Breast epithelium (tissue), 4 donors: ENCODE data around the gene NOB1. TPM values are rescaled to one million over a fixed set of nuclear protein-coding genes. Genes with fewer than 3 reads are reported as not detected.

Experiments
- DNase-seq, 2 donors: peaks; one replicate each; pipeline ENCODE4 v3.0.0-alpha.2; 2019; ENCODE audit warnings: low spot score in 2 of 2
- H3K27ac ChIP-seq, 2 donors: fragments of 200-600 bp; sonication (generic) in 1 of 2; one replicate each; pipeline ENCODE4 v1.5.1; 2016 to 2019; ENCODE audit warnings: mild to moderate bottlenecking in 1 of 2
- H3K27me3 ChIP-seq, 2 donors: fragments of 200-600 bp; sonication (generic) in 1 of 2; one replicate each; pipeline versions ENCODE4 v1.5.1 to v1.6.0; 2017 to 2019; ENCODE audit warnings: control low read depth in 1 of 2, mild to moderate bottlenecking in 1 of 2
- H3K36me3 ChIP-seq: fragments of 200-600 bp; one replicate; pipeline ENCODE4 v1.5.1; 2019
- H3K4me1 ChIP-seq, 2 donors: fragments of 200-600 bp; sonication (generic); one replicate each; pipeline ENCODE4 v1.5.1; 2016 to 2019; ENCODE audit warnings: control low read depth in 1 of 2
- H3K4me3 ChIP-seq, 3 donors: fragments of 200-600 bp; sonication (generic); 1 replicate in 2 of 3; 2 replicates in 1 of 3; pipeline ENCODE4 v1.5.1; 2016 to 2019; ENCODE audit warnings: mild to moderate bottlenecking in 3 of 3, moderate library complexity in 2 of 3
- H3K9me3 ChIP-seq, 2 donors: fragments of 200-600 bp; sonication (generic) in 1 of 2; one replicate each; pipeline ENCODE4 v1.5.1; 2016 to 2019; ENCODE audit warnings: control low read depth in 1 of 2
- POLR2A ChIP-seq: fragments of 450-650 bp; IDR thresholded peaks from one replicate; pipeline ENCODE4 v1.6.1; 2016; ENCODE audit warnings: antibody characterized with exemption, mild to moderate bottlenecking, moderate library complexity
- POLR2AphosphoS5 ChIP-seq, 3 donors: sonication (generic); formaldehyde crosslinking; IDR thresholded peaks; one replicate each; pipeline ENCODE4 v1.6.1; 2017; ENCODE audit warnings: antibody characterized with exemption in 3 of 3
- intact Hi-C: fragments of 100-400 bp; cut with DNase I; formaldehyde crosslinking; loops from one replicate; pipeline ENCODE4 v1.15.1; 2023; ENCODE audit warnings: low total_unique reads
- total RNA-seq, 3 donors: library from RNA; depleted of rRNA; stranded (reverse); fragments of >200 nt; gene quantifications; one replicate each; pipeline ENCODE4 v1.1.0, GENCODE V29; 2016
- TF ChIP-seq, protein P1 (sequence below), 3 donors: fragments of 450-650 bp; IDR thresholded peaks; one replicate each; pipeline ENCODE4 v1.5.1; 2016 to 2017; ENCODE audit warnings: antibody characterized with exemption in 3 of 3, mild to moderate bottlenecking in 3 of 3, moderate library complexity in 3 of 3

NOB1 gene
- total RNA-seq, 3 donors from 2014 or later: 41.6 to 45.8 (median 41.8) TPM

DNA sequence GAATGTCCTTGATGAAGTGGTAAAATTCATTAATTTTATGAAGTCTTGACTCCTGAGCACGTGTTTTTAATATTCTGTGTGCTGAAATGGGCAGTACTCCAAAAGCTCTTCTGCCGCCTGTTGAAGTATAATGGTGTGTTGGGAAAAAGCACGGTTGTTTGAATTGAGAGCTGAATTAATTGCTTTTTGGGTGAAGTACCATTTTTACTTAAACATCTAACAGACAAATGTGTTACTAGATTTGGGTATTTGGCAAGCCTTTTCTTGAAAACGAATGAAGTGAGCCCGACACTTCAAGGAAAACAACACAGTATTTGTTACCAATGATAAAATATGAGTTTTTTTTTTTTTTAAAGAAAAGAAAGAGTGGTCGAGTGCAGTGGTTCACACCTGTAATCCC lies 29.9 kb upstream of the NOB1 start:
- no peaks in the 10 kb centered on the region for H3K9me3 ChIP-seq
- TF ChIP-seq POLR2A: no peak
- TF ChIP-seq, protein P1, sequence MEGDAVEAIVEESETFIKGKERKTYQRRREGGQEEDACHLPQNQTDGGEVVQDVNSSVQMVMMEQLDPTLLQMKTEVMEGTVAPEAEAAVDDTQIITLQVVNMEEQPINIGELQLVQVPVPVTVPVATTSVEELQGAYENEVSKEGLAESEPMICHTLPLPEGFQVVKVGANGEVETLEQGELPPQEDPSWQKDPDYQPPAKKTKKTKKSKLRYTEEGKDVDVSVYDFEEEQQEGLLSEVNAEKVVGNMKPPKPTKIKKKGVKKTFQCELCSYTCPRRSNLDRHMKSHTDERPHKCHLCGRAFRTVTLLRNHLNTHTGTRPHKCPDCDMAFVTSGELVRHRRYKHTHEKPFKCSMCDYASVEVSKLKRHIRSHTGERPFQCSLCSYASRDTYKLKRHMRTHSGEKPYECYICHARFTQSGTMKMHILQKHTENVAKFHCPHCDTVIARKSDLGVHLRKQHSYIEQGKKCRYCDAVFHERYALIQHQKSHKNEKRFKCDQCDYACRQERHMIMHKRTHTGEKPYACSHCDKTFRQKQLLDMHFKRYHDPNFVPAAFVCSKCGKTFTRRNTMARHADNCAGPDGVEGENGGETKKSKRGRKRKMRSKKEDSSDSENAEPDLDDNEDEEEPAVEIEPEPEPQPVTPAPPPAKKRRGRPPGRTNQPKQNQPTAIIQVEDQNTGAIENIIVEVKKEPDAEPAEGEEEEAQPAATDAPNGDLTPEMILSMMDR (IDR thresholded peaks at IDR 0.05): no peak
- no peak for TF ChIP-seq POLR2AphosphoS5 (IDR thresholded peaks at IDR 0.05)
- intact Hi-C loops: loop anchor here (10.0 kb wide), 1 partner anchor 150 kb away; no protein-coding TSS in a partner anchor

GRCh38 chr16:69781118-69781517 lies 26.4 kb upstream of the NOB1 start:
- Histone ChIP-seq H3K9me3 (no peaks in the 10 kb centered on the region), H3K4me3 (no peak overlapping the region), H3K36me3 (no peaks in the 10 kb centered on the region), H3K27me3 (no peaks in the 10 kb centered on the region), H3K4me1 (no peaks in the 10 kb centered on the region), H3K27ac (no peak overlapping the region)
- intact Hi-C loops: loop anchor here (10.0 kb wide), 1 partner anchor 154 kb away; no protein-coding TSS in a partner anchor
- DNase-seq: no peak
- TF ChIP-seq POLR2AphosphoS5 (IDR thresholded peaks at IDR 0.05) (no peak), POLR2A (no peak)
- TF ChIP-seq, protein P1 (IDR thresholded peaks at IDR 0.05): no peak

More for the DNA sequence above, 29.9 kb upstream of the NOB1 start:
- no peak overlapping the region for H3K27ac ChIP-seq
- no peaks in the 10 kb centered on the region for H3K36me3 ChIP-seq
- DNase-seq: no peak
- H3K4me3 ChIP-seq: no peak overlapping the region
- H3K27me3 ChIP-seq: no peaks in the 10 kb centered on the region
- no peaks in the 10 kb centered on the region for H3K4me1 ChIP-seq

GRCh38 chr16:69779724-69780123 lies 25.0 kb upstream of the NOB1 start:
- H3K36me3 ChIP-seq: no peaks in the 10 kb centered on the region
- DNase-seq: no peak
- no peaks in the 10 kb centered on the region for H3K4me1 ChIP-seq
- H3K4me3 ChIP-seq: no peak overlapping the region
- no peaks in the 10 kb centered on the region for H3K27me3 ChIP-seq
- no peak for TF ChIP-seq POLR2AphosphoS5 (IDR thresholded peaks at IDR 0.05)
- TF ChIP-seq, protein P1 (IDR thresholded peaks at IDR 0.05): no peak
- H3K9me3 ChIP-seq: no peaks in the 10 kb centered on the region
- no peak overlapping the region for H3K27ac ChIP-seq
- intact Hi-C loops: loop anchor here (10.0 kb wide), 1 partner anchor 155 kb away; no protein-coding TSS in a partner anchor

GRCh38 chr16:69775563-69775962 lies 20.8 kb upstream of the NOB1 start:
- Histone ChIP-seq H3K9me3 (no peaks in the 10 kb centered on the region), H3K4me1 (no peaks in the 10 kb centered on the region), H3K36me3 (no peaks in the 10 kb centered on the region), H3K27me3 (no peaks in the 10 kb centered on the region), H3K27ac (no peak overlapping the region), H3K4me3 (no peak overlapping the region)
- TF ChIP-seq POLR2A (no peak), POLR2AphosphoS5 (IDR thresholded peaks at IDR 0.05) (no peak)
- TF ChIP-seq, protein P1 (IDR thresholded peaks at IDR 0.05): no peak
- DNase-seq: no peak
- intact Hi-C loops: no loop called here

- no peak for DNase-seq
- H3K27me3 ChIP-seq: no peaks in the 10 kb centered on the region
- no peak overlapping the region for H3K4me3 ChIP-seq
- TF ChIP-seq, protein P1 (IDR thresholded peaks at IDR 0.05): no peak
- no peak for TF ChIP-seq POLR2AphosphoS5 (IDR thresholded peaks at IDR 0.05)
- TF ChIP-seq POLR2A: no peak
- H3K4me1 ChIP-seq: no peaks in the 10 kb centered on the region
- intact Hi-C loops: no loop called here
- no peak overlapping the region for H3K27ac ChIP-seq
- H3K36me3 ChIP-seq: no peaks in the 10 kb centered on the region
- no peaks in the 10 kb centered on the region for H3K9me3 ChIP-seq
Observed at GRCh38 chr16:69773260-69773947, 18.7 kb upstream of the NOB1 start.
